Measurements from ENCODE around the gene PNPLA7.
"Not testable (repeated sequence)": the region's sequence is repeated elsewhere in the genome, so short reads cannot be mapped to it uniquely, and the experiment has no call there.

The PNPLA7 gene

GRCh38 chr9:137550231-137550621 lies at the start of gene PNPLA7:
Gene PNPLA7 (minus strand): TSS chr9:137550402. CDS start chr9:137550197, 205 bp downstream.
- Mint-ChIP-seq H3K4me3 (peak within 1 kb of the TSS; percentile 93), H3K9me3 (no peaks in the 10 kb centered on the region), H3K27me3 (ENCODE audit: low read depth) (no peaks in the 10 kb centered on the region), H3K36me3 (ENCODE audit: low read depth) (peaks cover 7% of the 10 kb centered on the region), H3K4me1 (ENCODE audit: low read depth) (peaks cover 11% of the 10 kb centered on the region), H3K27ac (peak within 1 kb of the TSS; percentile 89)

GRCh38 chr9:137598943-137599342 lies 48.7 kb upstream of the PNPLA7 start:
- Mint-ChIP-seq H3K9me3 (no peaks in the 10 kb centered on the region), H3K27ac (no peak overlapping the region), H3K4me3 (no peak overlapping the region), H3K4me1 (ENCODE audit: low read depth) (peaks cover 13% of the 10 kb centered on the region), H3K27me3 (ENCODE audit: low read depth) (peaks cover 6% of the 10 kb centered on the region), H3K36me3 (ENCODE audit: low read depth) (no peaks in the 10 kb centered on the region)

- H3K27ac Mint-ChIP-seq; H3K27me3 Mint-ChIP-seq (ENCODE audit: low read depth); H3K9me3 Mint-ChIP-seq; H3K36me3 Mint-ChIP-seq (ENCODE audit: low read depth); H3K4me1 Mint-ChIP-seq (ENCODE audit: low read depth); H3K4me3 Mint-ChIP-seq: not testable (repeated sequence)
Observed at GRCh38 chr9:137596577-137596976, 46.4 kb upstream of the PNPLA7 start.

DNA sequence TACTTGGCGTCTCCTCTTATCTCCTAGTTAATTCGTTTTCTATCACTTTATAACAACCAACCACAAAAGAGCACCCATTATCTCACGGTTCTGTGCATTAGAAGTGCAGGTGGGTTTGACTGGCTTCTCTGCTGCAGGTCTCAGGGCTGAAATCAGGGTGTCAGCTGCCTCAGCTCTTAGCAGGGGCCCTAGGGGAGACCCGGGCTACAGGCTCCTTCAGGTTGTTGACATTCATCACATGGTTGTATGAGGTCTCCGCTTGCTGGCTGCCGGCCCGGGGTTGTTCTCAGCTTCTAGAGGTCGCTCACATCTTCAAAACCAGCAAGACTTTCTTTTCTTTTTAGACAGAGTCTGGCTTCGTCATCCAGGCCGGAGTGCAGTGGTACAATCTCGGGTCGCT lies 43.0 kb upstream of the PNPLA7 start:
- Mint-ChIP-seq H3K9me3 (no peaks in the 10 kb centered on the region), H3K4me3 (peak overlapping the region; percentile 16), H3K36me3 (ENCODE audit: low read depth) (no peaks in the 10 kb centered on the region), H3K27me3 (ENCODE audit: low read depth) (no peaks in the 10 kb centered on the region), H3K4me1 (ENCODE audit: low read depth) (peaks cover 9% of the 10 kb centered on the region), H3K27ac (no peak overlapping the region)

- peaks cover 13% of the 10 kb centered on the region for H3K4me1 Mint-ChIP-seq (ENCODE audit: low read depth)
- H3K36me3 Mint-ChIP-seq (ENCODE audit: low read depth), result peaks cover 3% of the 10 kb centered on the region
- H3K9me3 Mint-ChIP-seq, result no peaks in the 10 kb centered on the region
- no peaks in the 10 kb centered on the region for H3K27me3 Mint-ChIP-seq (ENCODE audit: low read depth)
- H3K4me3 Mint-ChIP-seq, result peak overlapping the region; percentile 16
- H3K27ac Mint-ChIP-seq, result no peak overlapping the region
Observed at GRCh38 chr9:137592767-137593166, 42.6 kb upstream of the PNPLA7 start.

- peak within 1 kb of the TSS; percentile 97 for H3K4me3 Mint-ChIP-seq
- peaks cover 11% of the 10 kb centered on the region for H3K36me3 Mint-ChIP-seq (ENCODE audit: low read depth)
- H3K27ac Mint-ChIP-seq, result peak within 1 kb of the TSS; percentile 89
- no peaks in the 10 kb centered on the region for H3K9me3 Mint-ChIP-seq
- H3K4me1 Mint-ChIP-seq (ENCODE audit: low read depth), result peaks cover 14% of the 10 kb centered on the region
- H3K27me3 Mint-ChIP-seq (ENCODE audit: low read depth), result no peaks in the 10 kb centered on the region
Observed at GRCh38 chr9:137590469-137591383, 40.5 kb upstream of the PNPLA7 start, which contains the start of gene ZMYND19. Gene ZMYND19 (minus strand): TSS chr9:137590512. CDS start chr9:137590263, 249 bp downstream.

GRCh38 chr9:137590123-137590468 lies 39.9 kb upstream of the PNPLA7 start:
- H3K4me3 Mint-ChIP-seq, result no peak overlapping the region
- no peak overlapping the region for H3K27ac Mint-ChIP-seq
- H3K4me1 Mint-ChIP-seq (ENCODE audit: low read depth), result peaks cover 14% of the 10 kb centered on the region
- no peaks in the 10 kb centered on the region for H3K27me3 Mint-ChIP-seq (ENCODE audit: low read depth)
- H3K36me3 Mint-ChIP-seq (ENCODE audit: low read depth), result peaks cover 11% of the 10 kb centered on the region
- no peaks in the 10 kb centered on the region for H3K9me3 Mint-ChIP-seq

DNA sequence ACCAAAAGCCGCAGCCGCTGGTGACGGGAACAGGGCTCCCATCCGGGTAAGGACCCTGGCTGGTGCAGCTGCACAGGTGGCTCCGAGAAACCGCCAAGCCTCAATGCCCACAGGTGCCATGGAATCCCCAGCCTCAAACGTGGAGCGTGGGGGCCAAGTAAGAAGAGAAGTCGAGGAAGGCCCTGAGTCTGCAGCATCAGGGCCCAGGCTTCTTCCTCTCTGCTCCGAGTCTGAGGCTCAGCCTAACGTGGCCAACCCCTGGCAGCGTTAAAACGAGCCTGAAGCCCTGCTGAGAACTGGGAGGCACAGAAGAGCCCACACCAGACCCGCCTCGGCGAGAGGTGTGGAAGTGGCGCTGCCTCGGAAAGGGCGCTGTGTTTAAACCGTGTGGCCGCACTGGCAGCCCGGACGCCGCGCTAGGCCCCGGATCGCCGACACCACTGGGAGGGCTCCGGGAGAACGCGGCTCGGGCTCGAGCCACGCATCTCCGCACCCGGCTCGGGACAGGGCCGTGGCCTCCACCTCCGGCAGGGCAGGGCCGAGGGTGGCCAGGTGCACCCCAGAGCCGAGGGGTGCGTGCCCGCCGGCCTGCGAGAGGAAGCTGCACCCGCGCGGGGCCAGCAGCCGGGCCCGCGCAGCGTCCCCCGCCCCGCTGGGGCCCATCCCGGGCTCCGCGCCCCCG lies 39.4 kb upstream of the PNPLA7 start:
- Mint-ChIP-seq H3K36me3 (ENCODE audit: low read depth) (peaks cover 11% of the 10 kb centered on the region), H3K4me3 (peak overlapping the region; percentile 86), H3K4me1 (ENCODE audit: low read depth) (peaks cover 14% of the 10 kb centered on the region), H3K27me3 (ENCODE audit: low read depth) (no peaks in the 10 kb centered on the region), H3K9me3 (no peaks in the 10 kb centered on the region), H3K27ac (peak overlapping the region; percentile 62)

GRCh38 chr9:137588891-137589290 lies 38.7 kb upstream of the PNPLA7 start:
- Mint-ChIP-seq H3K4me1 (ENCODE audit: low read depth) (peaks cover 14% of the 10 kb centered on the region), H3K9me3 (no peaks in the 10 kb centered on the region), H3K36me3 (ENCODE audit: low read depth) (peaks cover 11% of the 10 kb centered on the region), H3K27me3 (ENCODE audit: low read depth) (no peaks in the 10 kb centered on the region), H3K4me3 (peak overlapping the region; percentile 73), H3K27ac (no peak overlapping the region)

DNA sequence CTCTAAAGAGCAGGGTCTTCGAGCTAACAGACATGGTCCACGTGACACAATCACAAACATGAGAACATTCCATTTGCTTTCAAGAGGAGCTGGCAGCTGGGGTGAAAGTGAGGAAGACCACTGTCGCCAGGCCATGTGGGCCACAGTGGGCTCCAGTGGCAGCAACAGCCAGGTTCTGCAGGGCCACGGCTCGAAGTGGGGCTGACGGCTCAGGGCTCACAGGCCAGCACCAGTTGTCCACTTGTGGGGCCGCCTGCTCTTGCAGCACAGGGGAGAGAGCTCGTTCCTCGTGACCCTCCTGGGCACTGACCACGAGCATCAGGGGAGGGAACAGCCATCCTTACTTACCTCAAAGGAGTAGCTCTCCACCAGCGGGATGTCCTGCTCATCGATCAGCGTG lies 38.1 kb upstream of the PNPLA7 start:
- no peak overlapping the region for H3K27ac Mint-ChIP-seq
- H3K4me3 Mint-ChIP-seq, result peak overlapping the region; percentile 73
- no peaks in the 10 kb centered on the region for H3K9me3 Mint-ChIP-seq
- H3K4me1 Mint-ChIP-seq (ENCODE audit: low read depth), result peaks cover 14% of the 10 kb centered on the region
- H3K36me3 Mint-ChIP-seq (ENCODE audit: low read depth), result peaks cover 14% of the 10 kb centered on the region
- H3K27me3 Mint-ChIP-seq (ENCODE audit: low read depth), result no peaks in the 10 kb centered on the region

DNA sequence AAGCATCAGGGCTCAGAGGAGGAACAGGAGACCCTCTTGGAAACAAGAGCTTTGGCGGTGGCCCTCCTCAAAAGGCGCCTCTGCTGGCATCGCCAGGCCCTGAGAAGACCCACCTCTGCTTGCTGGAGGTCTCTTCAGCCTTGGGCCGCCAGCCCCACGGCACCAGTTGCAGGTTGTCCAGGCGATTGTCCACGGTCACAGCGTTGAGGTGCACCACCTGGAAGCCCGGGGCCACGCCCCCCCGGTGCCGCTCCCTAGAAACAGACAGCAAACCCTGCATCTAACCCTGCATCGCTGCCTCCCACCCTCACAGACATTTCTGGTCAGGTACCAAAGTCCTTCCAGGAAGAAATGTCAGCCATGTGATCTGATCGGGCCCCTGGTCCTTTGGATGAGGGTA lies 36.7 kb upstream of the PNPLA7 start:
- no peak overlapping the region for H3K4me3 Mint-ChIP-seq
- peaks cover 14% of the 10 kb centered on the region for H3K4me1 Mint-ChIP-seq (ENCODE audit: low read depth)
- no peaks in the 10 kb centered on the region for H3K9me3 Mint-ChIP-seq
- H3K27ac Mint-ChIP-seq, result no peak overlapping the region
- no peaks in the 10 kb centered on the region for H3K27me3 Mint-ChIP-seq (ENCODE audit: low read depth)
- peaks cover 16% of the 10 kb centered on the region for H3K36me3 Mint-ChIP-seq (ENCODE audit: low read depth)

DNA sequence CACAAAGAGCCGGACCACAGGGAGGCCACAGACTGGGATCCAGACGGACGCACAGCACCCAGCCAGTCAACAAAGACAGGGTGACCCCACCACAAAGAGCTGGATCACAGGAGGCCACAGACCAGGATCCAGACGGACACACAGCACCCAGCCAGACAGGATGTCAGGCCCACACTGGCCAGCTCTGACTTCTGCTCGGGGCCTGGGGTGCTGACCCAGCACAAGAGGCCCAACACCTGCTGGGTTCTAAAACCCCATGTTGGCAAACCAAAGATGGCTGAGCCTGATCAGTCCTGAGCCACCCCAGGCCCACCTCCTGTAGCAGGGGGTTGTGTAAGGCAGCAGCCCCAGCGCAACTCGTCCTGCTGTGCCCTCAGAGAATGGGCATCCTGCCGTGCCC lies 33.8 kb upstream of the PNPLA7 start:
- Mint-ChIP-seq H3K9me3 (no peaks in the 10 kb centered on the region), H3K4me1 (ENCODE audit: low read depth) (peaks cover 6% of the 10 kb centered on the region), H3K27me3 (ENCODE audit: low read depth) (no peaks in the 10 kb centered on the region), H3K27ac (no peak overlapping the region), H3K4me3 (no peak overlapping the region), H3K36me3 (ENCODE audit: low read depth) (peaks cover 16% of the 10 kb centered on the region)

GRCh38 chr9:137583347-137583746 lies 33.1 kb upstream of the PNPLA7 start:
- Mint-ChIP-seq H3K4me1 (ENCODE audit: low read depth) (peaks cover 5% of the 10 kb centered on the region), H3K9me3 (no peaks in the 10 kb centered on the region), H3K27ac (no peak overlapping the region), H3K4me3 (no peak overlapping the region), H3K27me3 (ENCODE audit: low read depth) (no peaks in the 10 kb centered on the region), H3K36me3 (ENCODE audit: low read depth) (peaks cover 16% of the 10 kb centered on the region)

DNA sequence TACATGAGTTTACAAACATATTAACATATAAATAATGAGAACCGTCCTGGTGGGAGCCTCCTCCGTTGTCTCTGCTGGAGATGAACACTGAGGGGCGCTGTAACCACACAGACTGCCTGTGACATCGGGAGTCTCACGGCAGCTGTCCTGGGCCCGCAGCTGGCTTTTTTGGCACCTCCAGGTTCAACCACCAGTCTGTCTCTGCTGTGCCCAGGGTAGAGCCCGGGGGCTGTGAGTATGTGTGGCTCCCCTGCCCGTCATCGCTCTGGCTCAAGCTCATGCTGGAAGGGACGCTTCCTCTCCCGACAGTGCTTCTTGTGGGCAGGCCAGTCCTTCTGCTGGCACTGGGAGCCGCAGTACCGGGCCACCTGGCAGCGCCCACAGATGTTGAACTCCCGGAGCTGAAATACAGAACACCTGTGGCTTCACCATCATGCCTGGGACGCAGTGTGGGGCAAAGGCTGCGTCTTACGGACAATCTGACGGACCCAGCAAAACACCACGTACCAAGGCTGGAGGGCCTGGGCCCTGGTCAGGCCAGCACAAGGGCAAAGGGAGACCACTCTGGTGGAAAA lies 32.2 kb upstream of the PNPLA7 start:
- Mint-ChIP-seq H3K27me3 (ENCODE audit: low read depth) (no peaks in the 10 kb centered on the region), H3K4me3 (no peak overlapping the region), H3K27ac (no peak overlapping the region), H3K4me1 (ENCODE audit: low read depth) (peaks cover 6% of the 10 kb centered on the region), H3K9me3 (no peaks in the 10 kb centered on the region), H3K36me3 (ENCODE audit: low read depth) (peaks cover 11% of the 10 kb centered on the region)
